ENCODE measurements around the gene GALNT14. TPM values are rescaled to one million over a fixed set of nuclear protein-coding genes. Genes with fewer than 3 reads are reported as not detected.

GALNT14 gene
- polyA plus RNA-seq, 2 donors, result 17.2 to 23.5 TPM

- Histone ChIP-seq H3K27me3 (ENCODE audit: control insufficient read depth in 1 of 2, insufficient read depth in 2 of 2, low read length in 2 of 2) (no peaks in the 10 kb centered on the region), H3K4me1 (ENCODE audit: control insufficient read depth in 2 of 2, insufficient read depth in 2 of 2, low read length in 1 of 2) (no peaks in the 10 kb centered on the region), H3K36me3 (ENCODE audit: control insufficient read depth in 2 of 2, insufficient read depth in 2 of 2, low read length in 1 of 2) (peaks cover 0 to 4% of the 10 kb centered on the region in 2 donors), H3K27ac (ENCODE audit: low read depth in 2 of 2, low read length in 1 of 2) (no peak overlapping the region), H3K9me3 (ENCODE audit: control insufficient read depth in 2 of 2, insufficient read depth in 1 of 2, low read depth in 1 of 2, low read length in 1 of 2) (no peaks in the 10 kb centered on the region), H3K4me3 (ENCODE audit: low read depth in 1 of 2, low read length in 2 of 2) (no peak overlapping the region)
- WGBS, 2 donors, result 71 to 85% methylated on average over 4 of the region's 4 CpGs
These were observed 169.4 kb downstream of the GALNT14 start for GRCh38 chr2:30968660-30969397.

GRCh38 chr2:30966786-30967185 is 171.5 kb downstream of the GALNT14 start:
- no peaks in the 10 kb centered on the region for H3K4me1 ChIP-seq (ENCODE audit: control insufficient read depth in 2 of 2, insufficient read depth in 2 of 2, low read length in 1 of 2)
- 90 to 91% methylated on average over 4 of the region's 4 CpGs for WGBS, 2 donors
- H3K4me3 ChIP-seq (ENCODE audit: low read depth in 1 of 2, low read length in 2 of 2), result no peak overlapping the region
- H3K9me3 ChIP-seq (ENCODE audit: control insufficient read depth in 2 of 2, insufficient read depth in 1 of 2, low read depth in 1 of 2, low read length in 1 of 2), result no peaks in the 10 kb centered on the region
- H3K27me3 ChIP-seq (ENCODE audit: control insufficient read depth in 1 of 2, insufficient read depth in 2 of 2, low read length in 2 of 2), result no peaks in the 10 kb centered on the region
- no peak overlapping the region for H3K27ac ChIP-seq (ENCODE audit: low read depth in 2 of 2, low read length in 1 of 2)
- H3K36me3 ChIP-seq (ENCODE audit: control insufficient read depth in 2 of 2, insufficient read depth in 2 of 2, low read length in 1 of 2), result peaks cover 0 to 4% of the 10 kb centered on the region in 2 donors

GRCh38 chr2:30965022-30965531 is 173.2 kb downstream of the GALNT14 start:
- no peak overlapping the region for H3K27ac ChIP-seq (ENCODE audit: low read depth in 2 of 2, low read length in 1 of 2)
- peaks cover 0 to 2% of the 10 kb centered on the region in 2 donors for H3K36me3 ChIP-seq (ENCODE audit: control insufficient read depth in 2 of 2, insufficient read depth in 2 of 2, low read length in 1 of 2)
- H3K4me3 ChIP-seq (ENCODE audit: low read depth in 1 of 2, low read length in 2 of 2), result no peak overlapping the region
- H3K9me3 ChIP-seq (ENCODE audit: control insufficient read depth in 2 of 2, insufficient read depth in 1 of 2, low read depth in 1 of 2, low read length in 1 of 2), result no peaks in the 10 kb centered on the region
- 72 to 92% methylated on average over 10 of the region's 10 CpGs for WGBS, 2 donors
- H3K27me3 ChIP-seq (ENCODE audit: control insufficient read depth in 1 of 2, insufficient read depth in 2 of 2, low read length in 2 of 2), result no peaks in the 10 kb centered on the region
- no peaks in the 10 kb centered on the region for H3K4me1 ChIP-seq (ENCODE audit: control insufficient read depth in 2 of 2, insufficient read depth in 2 of 2, low read length in 1 of 2)

- Histone ChIP-seq H3K27me3 (ENCODE audit: control insufficient read depth in 1 of 2, insufficient read depth in 2 of 2, low read length in 2 of 2) (no peaks in the 10 kb centered on the region), H3K9me3 (ENCODE audit: control insufficient read depth in 2 of 2, insufficient read depth in 1 of 2, low read depth in 1 of 2, low read length in 1 of 2) (no peaks in the 10 kb centered on the region), H3K4me3 (ENCODE audit: low read depth in 1 of 2, low read length in 2 of 2) (no peak overlapping the region), H3K4me1 (ENCODE audit: control insufficient read depth in 2 of 2, insufficient read depth in 2 of 2, low read length in 1 of 2) (no peaks in the 10 kb centered on the region), H3K27ac (ENCODE audit: low read depth in 2 of 2, low read length in 1 of 2) (no peak overlapping the region), H3K36me3 (ENCODE audit: control insufficient read depth in 2 of 2, insufficient read depth in 2 of 2, low read length in 1 of 2) (peaks cover 0 to 2% of the 10 kb centered on the region in 2 donors)
- 82 to 92% methylated on average over 11 of the region's 11 CpGs for WGBS, 2 donors
These were observed 173.8 kb downstream of the GALNT14 start for GRCh38 chr2:30964334-30965005.

- Histone ChIP-seq H3K27me3 (ENCODE audit: control insufficient read depth in 1 of 2, insufficient read depth in 2 of 2, low read length in 2 of 2) (no peaks in the 10 kb centered on the region), H3K4me1 (ENCODE audit: control insufficient read depth in 2 of 2, insufficient read depth in 2 of 2, low read length in 1 of 2) (no peaks in the 10 kb centered on the region), H3K9me3 (ENCODE audit: control insufficient read depth in 2 of 2, insufficient read depth in 1 of 2, low read depth in 1 of 2, low read length in 1 of 2) (no peaks in the 10 kb centered on the region), H3K4me3 (ENCODE audit: low read depth in 1 of 2, low read length in 2 of 2) (no peak overlapping the region), H3K27ac (ENCODE audit: low read depth in 2 of 2, low read length in 1 of 2) (no peak overlapping the region), H3K36me3 (ENCODE audit: control insufficient read depth in 2 of 2, insufficient read depth in 2 of 2, low read length in 1 of 2) (no peaks in the 10 kb centered on the region)
- WGBS, 2 donors, result 51 to 69% methylated on average over 7 of the region's 7 CpGs
These were observed 175.1 kb downstream of the GALNT14 start for GRCh38 chr2:30963184-30963583.

GRCh38 chr2:30960213-30960612 is 178.0 kb downstream of the GALNT14 start:
- no peak overlapping the region for H3K27ac ChIP-seq (ENCODE audit: low read depth in 2 of 2, low read length in 1 of 2)
- H3K9me3 ChIP-seq (ENCODE audit: control insufficient read depth in 2 of 2, insufficient read depth in 1 of 2, low read depth in 1 of 2, low read length in 1 of 2), result no peaks in the 10 kb centered on the region
- H3K36me3 ChIP-seq (ENCODE audit: control insufficient read depth in 2 of 2, insufficient read depth in 2 of 2, low read length in 1 of 2), result no peaks in the 10 kb centered on the region
- WGBS, 2 donors, result 94% methylated on average over 10 of the region's 10 CpGs
- no peaks in the 10 kb centered on the region for H3K27me3 ChIP-seq (ENCODE audit: control insufficient read depth in 1 of 2, insufficient read depth in 2 of 2, low read length in 2 of 2)
- peaks cover 0 to 2% of the 10 kb centered on the region in 2 donors for H3K4me1 ChIP-seq (ENCODE audit: control insufficient read depth in 2 of 2, insufficient read depth in 2 of 2, low read length in 1 of 2)
- H3K4me3 ChIP-seq (ENCODE audit: low read depth in 1 of 2, low read length in 2 of 2), result no peak overlapping the region

- Histone ChIP-seq H3K36me3 (ENCODE audit: control insufficient read depth in 2 of 2, insufficient read depth in 2 of 2, low read length in 1 of 2) (no peaks in the 10 kb centered on the region), H3K4me3 (ENCODE audit: low read depth in 1 of 2, low read length in 2 of 2) (no peak overlapping the region)
These were observed 178.6 kb downstream of the GALNT14 start for GRCh38 chr2:30959653-30960052.

GRCh38 chr2:30958918-30959265 is 179.3 kb downstream of the GALNT14 start:
- Histone ChIP-seq H3K4me1 (ENCODE audit: control insufficient read depth in 2 of 2, insufficient read depth in 2 of 2, low read length in 1 of 2) (peaks cover 0 to 2% of the 10 kb centered on the region in 2 donors), H3K9me3 (ENCODE audit: control insufficient read depth in 2 of 2, insufficient read depth in 1 of 2, low read depth in 1 of 2, low read length in 1 of 2) (no peaks in the 10 kb centered on the region), H3K4me3 (ENCODE audit: low read depth in 1 of 2, low read length in 2 of 2) (no peak overlapping the region), H3K27ac (ENCODE audit: low read depth in 2 of 2, low read length in 1 of 2) (no peak overlapping the region), H3K36me3 (ENCODE audit: control insufficient read depth in 2 of 2, insufficient read depth in 2 of 2, low read length in 1 of 2) (no peaks in the 10 kb centered on the region), H3K27me3 (ENCODE audit: control insufficient read depth in 1 of 2, insufficient read depth in 2 of 2, low read length in 2 of 2) (no peaks in the 10 kb centered on the region)
- 49 to 54% methylated on average over 4 of the region's 4 CpGs for WGBS, 2 donors

More at GRCh38 chr2:30959653-30960052, 178.6 kb downstream of the GALNT14 start:
- H3K27me3 ChIP-seq (ENCODE audit: control insufficient read depth in 1 of 2, insufficient read depth in 2 of 2, low read length in 2 of 2), result no peaks in the 10 kb centered on the region
- 88 to 90% methylated on average over 3 of the region's 3 CpGs for whole genome bisulfite sequencing, 2 donors
- no peak overlapping the region for H3K27ac ChIP-seq (ENCODE audit: low read depth in 2 of 2, low read length in 1 of 2)
- H3K4me1 ChIP-seq (ENCODE audit: control insufficient read depth in 2 of 2, insufficient read depth in 2 of 2, low read length in 1 of 2), result peaks cover 0 to 2% of the 10 kb centered on the region in 2 donors
- H3K9me3 ChIP-seq (ENCODE audit: control insufficient read depth in 2 of 2, insufficient read depth in 1 of 2, low read depth in 1 of 2, low read length in 1 of 2), result no peaks in the 10 kb centered on the region

GRCh38 chr2:30958193-30958917 is 179.9 kb downstream of the GALNT14 start:
- Histone ChIP-seq H3K36me3 (ENCODE audit: control insufficient read depth in 2 of 2, insufficient read depth in 2 of 2, low read length in 1 of 2) (no peaks in the 10 kb centered on the region), H3K9me3 (ENCODE audit: control insufficient read depth in 2 of 2, insufficient read depth in 1 of 2, low read depth in 1 of 2, low read length in 1 of 2) (no peaks in the 10 kb centered on the region), H3K27ac (ENCODE audit: low read depth in 2 of 2, low read length in 1 of 2) (no peak overlapping the region), H3K4me1 (ENCODE audit: control insufficient read depth in 2 of 2, insufficient read depth in 2 of 2, low read length in 1 of 2) (peaks cover 0 to 2% of the 10 kb centered on the region in 2 donors), H3K4me3 (ENCODE audit: low read depth in 1 of 2, low read length in 2 of 2) (no peak overlapping the region), H3K27me3 (ENCODE audit: control insufficient read depth in 1 of 2, insufficient read depth in 2 of 2, low read length in 2 of 2) (no peaks in the 10 kb centered on the region)
- WGBS, 2 donors, result 79 to 83% methylated on average over 15 of the region's 15 CpGs
